Stimulated activated memory B cell treated with anti-CD40 and anti-IgM and Interleukin-4, amounts not matched to agents 10 μg/mL and 1 μg/mL and 100 μg/mL, for 72 hours (primary cell): ENCODE data around the gene SMIM1.

ENCODE experiments used
- ATAC-seq: fragments of 150-1000 bp; cut with Tn5 transposase; 2 replicates; pipeline ENCODE4 v1.10.0; 2021
- H3K27ac Mint-ChIP-seq: one replicate; pipeline ENCODE4 v1.8.0; 2022; ENCODE audit warnings: mild to moderate bottlenecking, mixed read lengths
- H3K27me3 Mint-ChIP-seq: one replicate; pipeline ENCODE4 v1.8.0; 2022; ENCODE audit warnings: mixed read lengths
- H3K36me3 Mint-ChIP-seq: one replicate; pipeline ENCODE4 v1.8.0; 2022; ENCODE audit warnings: mixed read lengths
- H3K4me1 Mint-ChIP-seq: one replicate; pipeline ENCODE4 v1.8.0; 2022; ENCODE audit warnings: mixed read lengths
- H3K4me3 Mint-ChIP-seq: one replicate; pipeline ENCODE4 v1.8.0; 2022; ENCODE audit warnings: mild to moderate bottlenecking, moderate library complexity, mixed read lengths
- H3K9me3 Mint-ChIP-seq: one replicate; pipeline ENCODE4 v1.8.0; 2022; ENCODE audit warnings: mixed read lengths

Gene SMIM1

DNA sequence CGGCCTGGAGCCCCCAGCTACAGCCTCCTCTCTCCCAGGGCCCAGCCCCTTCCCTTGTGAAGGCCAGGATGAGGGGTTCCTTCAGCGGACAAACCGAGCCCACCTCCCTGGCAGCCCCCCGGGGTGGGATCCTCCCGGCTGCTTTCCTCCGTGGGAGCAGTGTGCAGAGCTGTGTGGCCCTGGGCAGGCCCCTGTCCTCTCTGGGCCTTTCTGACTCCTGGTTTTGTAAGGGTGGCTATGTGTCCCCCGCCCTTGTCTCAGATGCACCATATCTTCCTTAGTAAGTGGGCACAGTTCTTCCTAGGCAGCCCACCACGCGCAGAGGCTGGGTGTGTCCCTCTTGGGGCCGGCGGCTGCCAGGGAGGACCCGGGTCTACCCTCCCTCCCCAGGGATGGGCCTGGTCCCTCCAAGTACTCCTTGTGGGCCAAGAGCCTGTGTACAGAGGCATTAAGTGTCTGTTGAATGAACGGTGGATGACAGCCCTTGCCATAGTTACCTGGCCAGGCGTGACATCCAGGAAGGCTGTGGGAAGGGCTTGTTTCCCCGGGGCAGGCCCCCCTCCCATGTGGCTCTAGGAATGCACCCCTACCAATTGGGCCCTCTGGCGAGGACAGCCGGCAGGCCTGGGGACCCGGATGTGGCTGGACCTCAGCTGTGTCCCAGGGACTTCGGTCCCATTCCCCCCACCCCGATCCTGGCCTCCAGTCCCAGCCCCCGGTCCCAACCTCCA lies 3.8 kb downstream of the SMIM1 start:
- ATAC-seq = no peak
- peak overlapping the region; percentile 17 for H3K27ac Mint-ChIP-seq
- H3K4me1 Mint-ChIP-seq = peaks cover 30% of the 10 kb centered on the region
- no peak overlapping the region for H3K4me3 Mint-ChIP-seq
- no peaks in the 10 kb centered on the region for H3K27me3 Mint-ChIP-seq
- peaks cover 24% of the 10 kb centered on the region for H3K36me3 Mint-ChIP-seq
- no peaks in the 10 kb centered on the region for H3K9me3 Mint-ChIP-seq

GRCh38 chr1:3777078-3777547 lies 4.6 kb downstream of the SMIM1 start:
- no peaks in the 10 kb centered on the region for H3K27me3 Mint-ChIP-seq
- H3K4me1 Mint-ChIP-seq = peaks cover 24% of the 10 kb centered on the region
- ATAC-seq = no peak
- H3K36me3 Mint-ChIP-seq = peaks cover 31% of the 10 kb centered on the region
- no peaks in the 10 kb centered on the region for H3K9me3 Mint-ChIP-seq
- H3K4me3 Mint-ChIP-seq = no peak overlapping the region
- no peak overlapping the region for H3K27ac Mint-ChIP-seq

- H3K27me3 Mint-ChIP-seq = no peaks in the 10 kb centered on the region
- H3K9me3 Mint-ChIP-seq = no peaks in the 10 kb centered on the region
- H3K27ac Mint-ChIP-seq = no peak overlapping the region
- no peak overlapping the region for H3K4me3 Mint-ChIP-seq
- ATAC-seq = no peak
- H3K36me3 Mint-ChIP-seq = peaks cover 39% of the 10 kb centered on the region
- H3K4me1 Mint-ChIP-seq = peaks cover 23% of the 10 kb centered on the region
Observed at GRCh38 chr1:3777647-3778589, 5.4 kb downstream of the SMIM1 start.

GRCh38 chr1:3778590-3779264 lies 6.2 kb downstream of the SMIM1 start:
- H3K4me1 Mint-ChIP-seq = peaks cover 17% of the 10 kb centered on the region
- no peaks in the 10 kb centered on the region for H3K9me3 Mint-ChIP-seq
- no peak for ATAC-seq
- no peak overlapping the region for H3K27ac Mint-ChIP-seq
- no peaks in the 10 kb centered on the region for H3K27me3 Mint-ChIP-seq
- no peak overlapping the region for H3K4me3 Mint-ChIP-seq
- H3K36me3 Mint-ChIP-seq = peaks cover 40% of the 10 kb centered on the region

DNA sequence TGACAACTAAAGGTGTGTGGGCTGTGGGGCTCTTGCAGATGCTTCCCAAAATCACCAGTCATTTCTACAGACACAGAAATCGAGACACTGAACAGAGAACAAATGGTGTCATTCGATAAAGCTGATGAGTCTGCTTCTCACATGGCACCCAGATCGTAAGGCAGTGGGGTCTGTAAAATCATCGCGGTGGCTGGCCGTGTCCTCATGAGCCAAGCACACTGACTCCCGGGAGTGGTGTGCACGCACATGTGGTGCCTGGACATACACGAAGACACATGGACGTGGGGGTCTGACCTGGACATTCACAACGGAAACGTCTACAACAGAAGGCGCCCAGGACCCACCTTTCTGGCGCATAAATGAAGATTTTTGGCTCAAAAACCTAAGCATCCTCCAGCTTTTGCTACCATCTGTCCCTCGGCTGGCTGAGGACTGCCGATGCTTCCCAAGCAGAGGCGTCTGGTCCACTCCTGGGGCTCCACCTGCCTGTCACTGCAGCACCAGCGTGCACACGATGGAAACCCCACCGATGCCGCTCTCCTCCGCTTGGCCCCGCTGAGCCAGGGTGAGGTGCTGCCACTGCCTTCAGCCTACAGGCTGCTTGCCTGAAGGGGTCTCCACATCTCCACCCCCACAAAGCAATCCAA lies 6.8 kb downstream of the SMIM1 start:
- Mint-ChIP-seq H3K36me3 (peaks cover 47% of the 10 kb centered on the region), H3K27me3 (no peaks in the 10 kb centered on the region), H3K27ac (no peak overlapping the region), H3K4me3 (no peak overlapping the region), H3K4me1 (peaks cover 17% of the 10 kb centered on the region), H3K9me3 (no peaks in the 10 kb centered on the region)
- ATAC-seq = no peak

DNA sequence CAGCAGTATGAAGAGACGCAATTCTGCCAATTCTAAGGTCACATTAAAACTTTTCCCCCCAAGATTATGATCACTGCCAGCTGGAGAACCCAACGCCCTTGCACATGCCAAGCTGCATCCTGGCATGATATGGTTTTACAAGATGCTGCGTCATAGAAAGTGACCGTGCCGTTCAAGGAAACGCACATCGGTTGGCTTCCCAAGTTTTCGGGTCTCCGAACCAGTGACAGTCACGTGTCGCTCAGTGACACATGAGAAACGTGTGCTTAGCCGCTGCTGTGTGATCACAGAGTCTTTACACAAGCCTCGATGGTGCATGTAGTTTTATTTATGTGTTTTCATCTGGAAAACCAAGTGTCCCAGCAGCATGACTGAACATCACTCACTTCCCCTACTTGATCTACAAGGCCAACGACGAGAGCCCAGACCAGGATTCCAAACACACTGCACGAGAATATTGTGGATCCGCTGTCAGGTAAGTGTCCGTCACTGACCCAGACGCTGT lies 7.4 kb downstream of the SMIM1 start:
- H3K9me3 Mint-ChIP-seq = no peaks in the 10 kb centered on the region
- peaks cover 16% of the 10 kb centered on the region for H3K4me1 Mint-ChIP-seq
- no peak overlapping the region for H3K27ac Mint-ChIP-seq
- H3K4me3 Mint-ChIP-seq = no peak overlapping the region
- no peak for ATAC-seq
- peaks cover 52% of the 10 kb centered on the region for H3K36me3 Mint-ChIP-seq
- H3K27me3 Mint-ChIP-seq = no peaks in the 10 kb centered on the region

DNA sequence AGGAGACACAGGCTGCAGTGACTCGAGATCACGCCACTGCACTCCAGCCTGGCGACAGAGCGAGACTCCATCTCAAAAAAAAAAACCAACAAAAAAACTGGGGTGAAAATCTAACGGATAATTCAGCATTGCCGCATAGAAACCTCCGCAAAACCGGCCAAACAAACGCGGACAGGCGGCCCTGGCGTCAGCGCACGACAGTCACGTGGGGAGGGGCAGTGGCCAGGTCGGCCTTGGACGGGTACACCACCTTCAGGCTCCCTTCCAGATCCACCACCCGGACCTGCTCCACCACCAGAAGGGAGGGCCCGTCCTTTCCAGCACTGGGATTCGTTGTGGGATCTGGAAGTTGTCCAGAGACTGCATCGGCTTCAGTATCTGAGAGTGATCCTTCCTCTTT lies 8.4 kb downstream of the SMIM1 start:
- no peak overlapping the region for H3K27ac Mint-ChIP-seq
- peaks cover 6% of the 10 kb centered on the region for H3K4me1 Mint-ChIP-seq
- no peaks in the 10 kb centered on the region for H3K27me3 Mint-ChIP-seq
- no peak for ATAC-seq
- H3K36me3 Mint-ChIP-seq = peaks cover 59% of the 10 kb centered on the region
- H3K9me3 Mint-ChIP-seq = no peaks in the 10 kb centered on the region
- no peak overlapping the region for H3K4me3 Mint-ChIP-seq

DNA sequence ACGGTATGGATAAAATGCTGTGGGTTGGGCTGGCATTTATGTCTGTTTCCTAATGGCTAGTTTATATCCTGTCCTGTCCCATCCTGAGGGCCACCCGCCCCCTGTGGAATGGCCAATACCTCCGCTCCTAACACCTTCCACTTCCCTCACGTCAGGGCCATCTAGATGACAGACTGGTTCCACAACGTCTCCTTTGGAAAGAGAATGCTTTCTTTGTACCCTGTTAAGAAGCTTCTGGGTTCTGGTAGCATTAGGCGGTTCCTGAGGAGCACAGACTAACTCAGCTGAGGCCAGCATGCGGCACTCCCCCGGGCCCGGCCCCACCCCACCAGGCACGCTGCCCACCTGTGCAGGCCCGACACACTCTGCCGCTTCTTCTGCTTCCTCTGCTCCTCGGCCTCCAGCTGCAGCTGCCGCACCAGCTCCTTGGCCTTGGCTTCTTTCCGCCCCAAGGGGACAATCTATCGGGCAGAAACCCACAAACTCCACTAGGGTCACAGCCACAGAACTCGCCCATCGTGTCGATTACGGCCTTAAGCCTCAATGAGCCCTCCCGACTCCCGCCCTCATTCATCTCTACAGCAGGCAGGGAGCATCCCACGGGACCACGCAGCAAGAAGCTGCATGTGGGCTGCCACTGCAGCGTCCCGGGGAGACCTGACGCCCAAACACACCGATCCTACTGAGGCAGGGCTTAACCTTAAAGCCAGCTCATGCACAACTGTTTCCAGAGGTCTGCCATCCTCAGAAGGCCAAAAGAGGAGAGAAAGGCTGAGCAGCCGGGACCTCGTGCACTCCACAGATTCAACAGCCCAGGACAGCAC lies 11.3 kb downstream of the SMIM1 start:
- Mint-ChIP-seq H3K9me3 (no peaks in the 10 kb centered on the region), H3K36me3 (peaks cover 85% of the 10 kb centered on the region), H3K27me3 (no peaks in the 10 kb centered on the region), H3K27ac (no peak overlapping the region), H3K4me1 (peaks cover 20% of the 10 kb centered on the region), H3K4me3 (no peak overlapping the region)
- no peak for ATAC-seq

DNA sequence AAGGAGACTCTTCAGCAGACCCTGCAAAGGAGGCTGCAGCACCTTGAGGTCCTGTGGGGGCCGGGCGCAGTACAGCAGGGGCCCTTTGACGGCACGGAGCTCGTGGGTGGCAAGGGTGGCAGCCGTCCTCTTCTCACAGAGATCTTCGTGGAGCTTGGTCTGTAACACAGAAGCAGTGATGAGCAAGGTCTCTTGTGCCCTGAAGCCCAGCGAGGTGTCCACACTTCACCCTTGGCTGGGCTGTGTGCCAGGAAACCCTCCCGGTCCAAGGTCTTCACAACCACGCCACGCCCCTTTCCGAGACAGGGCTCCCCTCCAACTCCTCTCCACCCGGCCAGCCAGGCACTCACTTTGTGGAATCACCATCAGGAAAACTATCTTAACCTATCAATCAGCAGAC lies 12.5 kb downstream of the SMIM1 start:
- Mint-ChIP-seq H3K36me3 (peaks cover 75% of the 10 kb centered on the region), H3K27ac (no peak overlapping the region), H3K27me3 (no peaks in the 10 kb centered on the region), H3K9me3 (no peaks in the 10 kb centered on the region), H3K4me1 (peaks cover 26% of the 10 kb centered on the region), H3K4me3 (no peak overlapping the region)
- no peak for ATAC-seq

DNA sequence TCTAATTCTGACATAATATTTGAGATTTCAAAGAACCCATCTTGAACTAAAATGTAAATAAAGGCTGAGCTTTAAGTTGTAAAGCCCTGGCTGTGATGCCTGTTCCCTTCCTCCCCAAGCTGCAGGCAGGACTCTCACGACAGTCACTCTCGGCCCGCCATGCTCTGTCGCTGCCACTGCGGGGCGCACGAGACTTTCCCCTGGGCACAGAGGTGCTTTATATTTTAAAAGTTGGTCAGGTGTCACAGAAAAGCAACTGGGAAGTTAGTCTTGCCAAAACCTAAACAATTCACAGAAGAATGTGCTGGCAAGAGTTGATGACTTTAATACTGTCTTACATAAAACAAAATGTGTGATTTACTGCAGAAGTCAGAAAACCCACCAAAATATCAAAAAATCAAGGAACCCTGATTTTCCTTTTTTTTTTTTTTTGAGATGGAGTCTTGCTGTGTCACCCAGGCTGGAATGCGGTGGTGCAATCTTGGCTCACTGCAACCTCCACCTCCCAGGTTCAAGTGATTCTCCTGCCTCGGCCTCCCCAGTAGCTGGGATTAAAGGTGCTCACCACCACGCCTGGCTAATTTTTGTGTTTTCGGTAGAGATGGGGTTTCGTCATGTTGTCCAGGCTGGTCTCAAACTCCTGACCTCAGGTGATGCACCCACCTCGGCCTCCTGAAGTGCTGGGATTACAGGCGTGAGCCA lies 13.1 kb downstream of the SMIM1 start:
- no peak overlapping the region for H3K4me3 Mint-ChIP-seq
- ATAC-seq = no peak
- H3K27ac Mint-ChIP-seq = no peak overlapping the region
- H3K4me1 Mint-ChIP-seq = peaks cover 26% of the 10 kb centered on the region
- no peaks in the 10 kb centered on the region for H3K9me3 Mint-ChIP-seq
- H3K27me3 Mint-ChIP-seq = no peaks in the 10 kb centered on the region
- peaks cover 69% of the 10 kb centered on the region for H3K36me3 Mint-ChIP-seq

GRCh38 chr1:3786468-3787348 lies 14.2 kb downstream of the SMIM1 start:
- no peak for ATAC-seq
- Mint-ChIP-seq H3K27me3 (no peaks in the 10 kb centered on the region), H3K36me3 (peaks cover 58% of the 10 kb centered on the region), H3K4me1 (peaks cover 26% of the 10 kb centered on the region), H3K4me3 (no peak overlapping the region), H3K9me3 (no peaks in the 10 kb centered on the region), H3K27ac (peak overlapping the region; percentile 74)

DNA sequence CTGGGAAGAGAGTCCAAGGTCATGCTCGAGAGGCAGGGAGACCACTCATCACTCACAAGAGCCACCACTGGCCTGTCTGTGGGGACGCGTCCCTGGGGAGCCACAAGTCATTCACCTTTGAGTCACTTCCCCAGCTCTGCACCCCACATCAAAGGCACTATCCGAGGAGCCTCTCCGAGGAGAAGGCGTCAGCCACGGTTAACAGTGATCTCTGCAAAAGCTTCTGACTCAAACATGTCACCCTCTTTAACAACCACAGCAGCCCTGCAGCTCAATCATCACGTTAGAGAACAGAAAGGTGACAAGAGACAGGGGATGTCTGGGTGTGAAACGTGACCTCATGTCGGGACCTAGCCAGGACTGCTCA lies 14.8 kb downstream of the SMIM1 start:
- H3K27ac Mint-ChIP-seq = peak overlapping the region; percentile 74

More for the DNA sequence above, 14.8 kb downstream of the SMIM1 start:
- no peaks in the 10 kb centered on the region for H3K9me3 Mint-ChIP-seq
- H3K4me3 Mint-ChIP-seq = no peak overlapping the region
- H3K4me1 Mint-ChIP-seq = peaks cover 26% of the 10 kb centered on the region
- no peaks in the 10 kb centered on the region for H3K27me3 Mint-ChIP-seq
- peaks cover 52% of the 10 kb centered on the region for H3K36me3 Mint-ChIP-seq
- ATAC-seq = peak; percentile 84
